ENCODE measurements around the gene RHOJ.

DNA sequence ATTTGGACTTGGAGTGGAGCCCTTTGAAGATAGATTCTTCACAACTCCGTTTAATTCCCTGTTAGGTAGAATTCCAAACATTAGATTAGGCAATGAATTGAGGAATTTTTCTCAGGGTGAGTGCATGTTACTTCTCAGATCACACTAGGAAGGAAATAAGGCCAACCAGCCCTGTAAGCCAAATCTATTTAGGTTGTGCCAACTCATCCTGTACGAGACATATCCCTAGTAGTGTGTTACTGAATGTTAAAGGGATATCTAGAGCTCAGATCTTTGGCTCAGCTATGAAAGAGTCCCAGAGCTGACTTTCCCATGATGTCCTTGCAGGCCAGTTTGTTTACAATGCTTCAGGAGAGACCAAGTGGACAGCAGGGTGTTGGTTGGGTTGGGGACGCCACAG is 68.9 kb downstream of the RHOJ start:
- TF ChIP-seq, protein P1, sequence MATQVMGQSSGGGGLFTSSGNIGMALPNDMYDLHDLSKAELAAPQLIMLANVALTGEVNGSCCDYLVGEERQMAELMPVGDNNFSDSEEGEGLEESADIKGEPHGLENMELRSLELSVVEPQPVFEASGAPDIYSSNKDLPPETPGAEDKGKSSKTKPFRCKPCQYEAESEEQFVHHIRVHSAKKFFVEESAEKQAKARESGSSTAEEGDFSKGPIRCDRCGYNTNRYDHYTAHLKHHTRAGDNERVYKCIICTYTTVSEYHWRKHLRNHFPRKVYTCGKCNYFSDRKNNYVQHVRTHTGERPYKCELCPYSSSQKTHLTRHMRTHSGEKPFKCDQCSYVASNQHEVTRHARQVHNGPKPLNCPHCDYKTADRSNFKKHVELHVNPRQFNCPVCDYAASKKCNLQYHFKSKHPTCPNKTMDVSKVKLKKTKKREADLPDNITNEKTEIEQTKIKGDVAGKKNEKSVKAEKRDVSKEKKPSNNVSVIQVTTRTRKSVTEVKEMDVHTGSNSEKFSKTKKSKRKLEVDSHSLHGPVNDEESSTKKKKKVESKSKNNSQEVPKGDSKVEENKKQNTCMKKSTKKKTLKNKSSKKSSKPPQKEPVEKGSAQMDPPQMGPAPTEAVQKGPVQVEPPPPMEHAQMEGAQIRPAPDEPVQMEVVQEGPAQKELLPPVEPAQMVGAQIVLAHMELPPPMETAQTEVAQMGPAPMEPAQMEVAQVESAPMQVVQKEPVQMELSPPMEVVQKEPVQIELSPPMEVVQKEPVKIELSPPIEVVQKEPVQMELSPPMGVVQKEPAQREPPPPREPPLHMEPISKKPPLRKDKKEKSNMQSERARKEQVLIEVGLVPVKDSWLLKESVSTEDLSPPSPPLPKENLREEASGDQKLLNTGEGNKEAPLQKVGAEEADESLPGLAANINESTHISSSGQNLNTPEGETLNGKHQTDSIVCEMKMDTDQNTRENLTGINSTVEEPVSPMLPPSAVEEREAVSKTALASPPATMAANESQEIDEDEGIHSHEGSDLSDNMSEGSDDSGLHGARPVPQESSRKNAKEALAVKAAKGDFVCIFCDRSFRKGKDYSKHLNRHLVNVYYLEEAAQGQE (IDR thresholded peaks at IDR 0.05; ENCODE audit: borderline replicate concordance) = no peak
- TF ChIP-seq, protein P1 (CRISPR knock-in tag; IDR thresholded peaks at IDR 0.05; ENCODE audit: low read depth) = no peak
- TF ChIP-seq FOXJ3 (CRISPR knock-in tag; IDR thresholded peaks at IDR 0.05) (no peak), KAT8 (IDR thresholded peaks at IDR 0.05; ENCODE audit: low read depth) (no peak), DPF2 (IDR thresholded peaks at IDR 0.05) (no peak), EGR1 (conservative IDR thresholded peaks at IDR 0.05) (no peak), CBFA2T3 (IDR thresholded peaks at IDR 0.05) (no peak), CBX2 (IDR thresholded peaks at IDR 0.05; ENCODE audit: insufficient read depth, low read length, poor library complexity, severe bottlenecking) (no peak)
- TF ChIP-seq, protein P2, sequence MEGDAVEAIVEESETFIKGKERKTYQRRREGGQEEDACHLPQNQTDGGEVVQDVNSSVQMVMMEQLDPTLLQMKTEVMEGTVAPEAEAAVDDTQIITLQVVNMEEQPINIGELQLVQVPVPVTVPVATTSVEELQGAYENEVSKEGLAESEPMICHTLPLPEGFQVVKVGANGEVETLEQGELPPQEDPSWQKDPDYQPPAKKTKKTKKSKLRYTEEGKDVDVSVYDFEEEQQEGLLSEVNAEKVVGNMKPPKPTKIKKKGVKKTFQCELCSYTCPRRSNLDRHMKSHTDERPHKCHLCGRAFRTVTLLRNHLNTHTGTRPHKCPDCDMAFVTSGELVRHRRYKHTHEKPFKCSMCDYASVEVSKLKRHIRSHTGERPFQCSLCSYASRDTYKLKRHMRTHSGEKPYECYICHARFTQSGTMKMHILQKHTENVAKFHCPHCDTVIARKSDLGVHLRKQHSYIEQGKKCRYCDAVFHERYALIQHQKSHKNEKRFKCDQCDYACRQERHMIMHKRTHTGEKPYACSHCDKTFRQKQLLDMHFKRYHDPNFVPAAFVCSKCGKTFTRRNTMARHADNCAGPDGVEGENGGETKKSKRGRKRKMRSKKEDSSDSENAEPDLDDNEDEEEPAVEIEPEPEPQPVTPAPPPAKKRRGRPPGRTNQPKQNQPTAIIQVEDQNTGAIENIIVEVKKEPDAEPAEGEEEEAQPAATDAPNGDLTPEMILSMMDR (IDR thresholded peaks at IDR 0.05 in 2 of 3, conservative IDR thresholded peaks at IDR 0.05 in 1 of 3; ENCODE audit: insufficient read depth in 2 of 3, low read depth in 1 of 3, low read length in 3 of 3) = no peak
- TF ChIP-seq, protein P3, sequence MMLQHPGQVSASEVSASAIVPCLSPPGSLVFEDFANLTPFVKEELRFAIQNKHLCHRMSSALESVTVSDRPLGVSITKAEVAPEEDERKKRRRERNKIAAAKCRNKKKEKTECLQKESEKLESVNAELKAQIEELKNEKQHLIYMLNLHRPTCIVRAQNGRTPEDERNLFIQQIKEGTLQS (IDR thresholded peaks at IDR 0.05) = no peak
- TF ChIP-seq, protein P3 (CRISPR knock-in tag; conservative IDR thresholded peaks at IDR 0.05) = no peak
- TF ChIP-seq, protein P4, sequence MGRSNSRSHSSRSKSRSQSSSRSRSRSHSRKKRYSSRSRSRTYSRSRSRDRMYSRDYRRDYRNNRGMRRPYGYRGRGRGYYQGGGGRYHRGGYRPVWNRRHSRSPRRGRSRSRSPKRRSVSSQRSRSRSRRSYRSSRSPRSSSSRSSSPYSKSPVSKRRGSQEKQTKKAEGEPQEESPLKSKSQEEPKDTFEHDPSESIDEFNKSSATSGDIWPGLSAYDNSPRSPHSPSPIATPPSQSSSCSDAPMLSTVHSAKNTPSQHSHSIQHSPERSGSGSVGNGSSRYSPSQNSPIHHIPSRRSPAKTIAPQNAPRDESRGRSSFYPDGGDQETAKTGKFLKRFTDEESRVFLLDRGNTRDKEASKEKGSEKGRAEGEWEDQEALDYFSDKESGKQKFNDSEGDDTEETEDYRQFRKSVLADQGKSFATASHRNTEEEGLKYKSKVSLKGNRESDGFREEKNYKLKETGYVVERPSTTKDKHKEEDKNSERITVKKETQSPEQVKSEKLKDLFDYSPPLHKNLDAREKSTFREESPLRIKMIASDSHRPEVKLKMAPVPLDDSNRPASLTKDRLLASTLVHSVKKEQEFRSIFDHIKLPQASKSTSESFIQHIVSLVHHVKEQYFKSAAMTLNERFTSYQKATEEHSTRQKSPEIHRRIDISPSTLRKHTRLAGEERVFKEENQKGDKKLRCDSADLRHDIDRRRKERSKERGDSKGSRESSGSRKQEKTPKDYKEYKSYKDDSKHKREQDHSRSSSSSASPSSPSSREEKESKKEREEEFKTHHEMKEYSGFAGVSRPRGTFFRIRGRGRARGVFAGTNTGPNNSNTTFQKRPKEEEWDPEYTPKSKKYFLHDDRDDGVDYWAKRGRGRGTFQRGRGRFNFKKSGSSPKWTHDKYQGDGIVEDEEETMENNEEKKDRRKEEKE (IDR thresholded peaks at IDR 0.05; ENCODE audit: borderline replicate concordance in 1 of 2, control insufficient read depth in 1 of 2, low read depth in 2 of 2, low read length in 1 of 2) = no peak
